Measurements from ENCODE around the gene BFSP2.

BFSP2 gene, protein sequence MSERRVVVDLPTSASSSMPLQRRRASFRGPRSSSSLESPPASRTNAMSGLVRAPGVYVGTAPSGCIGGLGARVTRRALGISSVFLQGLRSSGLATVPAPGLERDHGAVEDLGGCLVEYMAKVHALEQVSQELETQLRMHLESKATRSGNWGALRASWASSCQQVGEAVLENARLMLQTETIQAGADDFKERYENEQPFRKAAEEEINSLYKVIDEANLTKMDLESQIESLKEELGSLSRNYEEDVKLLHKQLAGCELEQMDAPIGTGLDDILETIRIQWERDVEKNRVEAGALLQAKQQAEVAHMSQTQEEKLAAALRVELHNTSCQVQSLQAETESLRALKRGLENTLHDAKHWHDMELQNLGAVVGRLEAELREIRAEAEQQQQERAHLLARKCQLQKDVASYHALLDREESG

DNA sequence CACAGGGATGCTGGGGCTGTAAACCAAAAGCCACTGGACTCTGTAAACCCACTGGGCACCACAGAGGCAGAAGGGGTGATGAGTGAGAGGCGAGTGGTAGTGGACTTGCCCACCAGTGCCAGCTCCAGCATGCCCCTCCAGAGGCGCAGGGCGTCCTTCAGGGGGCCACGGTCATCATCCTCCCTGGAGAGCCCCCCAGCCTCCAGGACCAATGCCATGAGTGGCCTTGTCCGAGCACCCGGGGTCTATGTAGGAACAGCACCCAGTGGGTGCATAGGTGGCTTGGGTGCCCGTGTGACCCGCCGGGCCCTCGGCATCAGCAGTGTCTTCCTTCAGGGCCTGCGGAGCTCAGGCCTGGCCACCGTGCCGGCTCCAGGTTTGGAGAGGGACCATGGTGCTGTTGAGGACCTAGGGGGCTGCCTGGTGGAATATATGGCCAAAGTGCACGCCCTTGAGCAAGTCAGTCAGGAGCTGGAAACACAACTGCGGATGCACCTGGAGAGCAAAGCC lies at the start of gene BFSP2:
Gene BFSP2, plus strand, starts transcription at position 51 of the 510 bp plus-strand sequence. Its CDS starts 28 bp downstream, at position 79.
- no peak for DNase-seq

DNA sequence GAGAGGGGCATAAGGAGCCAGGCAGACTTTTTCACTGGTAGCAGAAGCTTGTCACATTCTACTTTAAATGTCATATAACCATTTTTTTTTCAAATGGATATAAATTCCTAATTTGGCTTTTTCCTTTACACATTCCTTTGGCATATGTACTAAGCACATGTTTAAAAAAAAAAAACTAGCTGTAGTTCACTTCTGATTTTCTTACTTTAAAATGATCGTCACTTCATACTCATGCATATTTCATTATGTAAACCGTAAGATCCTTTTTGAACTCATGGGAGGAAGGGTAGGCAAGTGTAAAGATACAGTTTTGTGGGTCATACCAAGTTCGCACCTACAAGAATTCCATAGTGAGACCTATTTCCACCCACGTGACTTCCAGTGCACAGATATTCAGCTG lies 45.1 kb upstream of the BFSP2 start:
- DNase-seq = no peak

DNA sequence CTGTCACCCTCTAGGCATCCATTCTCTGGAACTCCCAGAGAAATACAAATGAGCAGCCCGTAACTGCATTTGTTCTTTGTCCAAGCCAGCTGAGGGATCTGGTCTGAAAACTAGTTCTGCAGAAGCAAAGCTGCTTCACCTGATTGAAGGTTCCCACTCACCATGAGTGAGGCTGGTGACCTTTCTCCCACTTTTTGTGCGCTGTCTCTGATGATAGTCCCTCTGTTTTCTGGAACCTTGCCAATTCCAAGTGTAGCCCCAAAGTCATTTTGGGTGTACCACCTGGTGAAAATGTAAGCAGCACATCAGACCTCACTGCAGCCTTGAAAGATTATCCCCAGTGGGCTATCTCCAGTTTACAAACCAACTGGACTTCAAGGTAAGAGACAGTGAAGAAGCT lies 39.4 kb upstream of the BFSP2 start:
- DNase-seq = no peak

DNA sequence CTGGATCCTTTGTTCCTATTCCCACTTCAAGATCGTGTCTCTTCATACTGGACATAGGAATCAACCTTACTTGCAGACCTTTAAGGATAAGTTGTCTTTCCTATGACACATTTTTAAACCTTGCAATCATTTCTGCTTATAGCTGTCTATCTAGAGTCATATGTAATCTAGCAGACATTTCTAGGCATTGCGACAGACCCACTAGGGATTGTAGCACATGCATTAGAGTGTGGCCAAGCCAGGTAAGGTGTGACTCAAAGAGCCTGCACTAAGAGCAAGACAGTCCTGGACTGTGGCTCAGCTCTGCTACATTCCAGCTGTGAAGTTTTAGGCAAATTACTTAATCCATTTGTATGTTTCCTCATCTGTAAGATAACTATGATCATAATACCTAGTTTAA lies 38.8 kb upstream of the BFSP2 start:
- no peak for DNase-seq

DNA sequence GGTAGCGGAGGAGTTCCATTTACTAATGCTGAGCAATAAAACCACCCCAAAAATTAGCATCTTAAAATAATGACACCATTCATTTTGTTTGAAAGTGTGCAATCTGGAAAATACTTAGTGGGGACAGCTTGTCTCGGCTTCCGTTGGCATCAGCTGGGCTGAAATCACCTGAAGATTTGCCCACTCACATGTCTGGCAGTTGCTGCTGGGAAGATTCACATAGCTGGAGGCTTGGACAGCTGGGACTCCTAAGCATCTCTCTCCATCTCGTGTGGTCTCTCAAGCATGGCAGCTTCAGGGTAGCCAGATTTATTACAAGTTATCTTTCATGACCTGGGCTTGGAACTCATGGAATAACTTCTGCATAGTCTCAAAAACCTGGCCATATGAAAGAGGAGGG lies 38.4 kb upstream of the BFSP2 start:
- DNase-seq = no peak

DNA sequence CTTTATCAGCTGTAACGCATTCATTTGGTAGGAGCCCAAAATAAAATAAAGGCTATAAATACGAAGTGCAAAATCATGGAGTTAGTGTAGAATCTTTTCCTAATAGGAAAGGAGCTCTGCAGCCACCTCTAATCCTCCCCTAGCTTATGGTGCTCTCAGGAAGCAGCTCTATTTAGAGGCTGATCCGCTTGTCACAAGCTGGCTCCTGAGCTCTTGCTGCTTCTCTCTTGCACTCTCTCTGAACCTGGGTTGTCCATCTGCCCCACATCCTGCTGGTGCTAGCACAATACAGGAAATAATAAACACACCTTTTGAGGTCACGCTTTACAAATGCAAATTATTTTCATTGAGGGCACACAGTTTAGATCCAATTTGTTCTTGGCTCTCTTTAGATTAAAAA lies 37.3 kb upstream of the BFSP2 start:
- DNase-seq = no peak

DNA sequence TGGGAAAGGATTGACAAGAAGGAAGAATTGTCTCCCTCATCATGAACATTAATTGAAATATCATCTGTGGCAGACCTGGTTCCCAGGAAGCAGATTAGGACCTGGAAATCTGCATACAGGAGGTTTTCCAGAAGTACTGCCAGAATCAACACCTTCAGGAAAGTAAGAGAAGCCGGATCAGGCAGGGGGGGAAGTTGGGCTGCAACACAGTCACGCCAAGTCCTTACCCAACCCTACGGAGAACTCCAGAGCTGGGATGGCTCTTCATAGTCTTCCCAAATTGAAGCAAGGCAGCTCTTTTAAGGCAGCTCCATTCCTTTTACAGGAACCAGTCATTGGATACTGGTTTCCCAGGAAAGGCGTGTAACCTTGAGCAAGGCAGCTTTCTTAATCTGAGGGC lies 35.2 kb upstream of the BFSP2 start:
- DNase-seq = no peak

DNA sequence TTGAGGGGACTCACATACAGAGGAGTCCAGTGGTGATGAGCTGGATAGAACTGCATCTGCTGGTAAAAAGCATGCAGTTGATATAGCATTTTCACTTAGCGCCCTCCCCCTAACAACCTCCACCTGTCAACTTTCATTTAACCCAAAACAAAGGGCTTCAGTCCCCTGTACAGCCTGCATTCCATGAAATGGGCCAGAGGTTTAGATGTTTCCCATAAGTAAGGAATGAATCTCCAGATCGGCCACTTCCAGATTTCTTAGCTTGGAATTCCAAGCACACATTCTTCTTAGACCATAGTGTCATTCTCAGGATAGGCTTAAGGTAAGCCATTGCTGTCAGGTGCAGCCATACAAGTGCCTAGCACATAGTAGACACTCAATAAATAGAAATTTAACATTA lies 32.9 kb upstream of the BFSP2 start:
- no peak for DNase-seq

DNA sequence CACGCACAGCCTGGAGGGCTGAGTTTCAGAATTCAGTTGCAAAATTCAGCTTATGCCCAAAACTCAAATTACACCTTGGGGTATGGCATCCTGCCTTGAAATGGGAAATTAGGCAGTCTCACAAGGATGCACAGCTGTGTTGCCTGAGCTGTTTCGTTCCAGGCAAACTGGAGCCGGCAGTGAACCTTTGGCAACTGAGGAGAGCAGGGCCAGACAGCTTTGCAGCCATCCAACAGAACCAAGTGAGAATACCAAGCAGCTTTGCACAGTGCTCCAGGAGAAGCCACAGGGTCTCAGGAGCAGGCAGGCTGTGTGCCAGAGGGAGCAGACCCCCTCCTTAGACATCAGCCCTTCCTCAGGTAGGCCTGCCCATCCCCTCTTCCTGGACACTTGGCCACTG lies 32.5 kb upstream of the BFSP2 start:
- no peak for DNase-seq

DNA sequence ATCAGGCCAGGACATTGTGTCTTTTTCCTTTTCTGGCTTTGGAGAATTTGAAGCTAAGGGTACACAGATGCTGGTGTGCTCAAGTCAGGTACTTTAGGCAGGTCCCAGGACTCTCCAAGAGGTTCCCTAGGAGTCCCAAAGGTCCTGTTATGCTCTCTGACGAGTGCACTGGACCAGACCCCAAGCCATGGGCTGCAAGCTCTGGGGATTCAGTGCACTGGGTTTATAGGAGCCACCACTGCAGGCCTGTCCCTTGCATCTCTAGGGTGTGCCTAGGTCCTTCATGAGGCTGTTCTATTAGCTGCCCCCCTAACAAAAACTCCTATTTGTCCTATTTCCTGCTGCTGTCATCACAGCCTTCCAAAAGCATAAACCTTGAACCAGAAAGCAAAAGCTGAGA lies 31.9 kb upstream of the BFSP2 start:
- no peak for DNase-seq

DNA sequence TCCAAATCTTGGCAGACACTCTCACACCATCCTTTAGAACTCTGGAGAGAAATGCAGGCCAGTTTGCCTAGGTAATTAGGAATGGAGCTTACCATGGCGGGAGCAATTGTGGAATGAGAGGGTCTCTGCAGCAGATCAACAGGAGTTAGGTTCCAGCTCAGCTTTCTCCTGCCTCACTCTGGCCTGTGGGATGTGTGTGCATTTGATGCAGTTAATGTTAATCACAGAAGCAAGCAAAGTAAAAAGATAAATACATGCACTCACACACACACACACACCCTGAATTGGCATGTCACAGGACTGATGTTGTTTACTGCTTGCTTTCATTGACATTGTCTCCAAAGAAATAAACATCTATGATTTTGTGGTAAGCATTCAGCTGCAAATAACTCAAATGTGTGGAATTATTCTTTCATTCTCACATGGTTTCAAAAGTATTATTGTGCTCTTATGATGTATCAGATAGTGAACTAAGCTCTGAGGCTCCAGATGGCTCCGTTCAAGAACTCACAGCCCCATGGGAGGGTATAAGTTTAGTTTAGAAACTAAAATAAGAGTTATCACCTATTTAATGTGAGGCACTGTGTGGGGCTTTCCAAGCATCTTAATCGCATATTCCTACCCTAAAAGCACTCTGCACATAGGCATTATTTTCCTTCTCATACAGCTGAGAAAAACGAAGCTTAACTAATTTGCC lies 31.3 kb upstream of the BFSP2 start:
- no peak for DNase-seq

DNA sequence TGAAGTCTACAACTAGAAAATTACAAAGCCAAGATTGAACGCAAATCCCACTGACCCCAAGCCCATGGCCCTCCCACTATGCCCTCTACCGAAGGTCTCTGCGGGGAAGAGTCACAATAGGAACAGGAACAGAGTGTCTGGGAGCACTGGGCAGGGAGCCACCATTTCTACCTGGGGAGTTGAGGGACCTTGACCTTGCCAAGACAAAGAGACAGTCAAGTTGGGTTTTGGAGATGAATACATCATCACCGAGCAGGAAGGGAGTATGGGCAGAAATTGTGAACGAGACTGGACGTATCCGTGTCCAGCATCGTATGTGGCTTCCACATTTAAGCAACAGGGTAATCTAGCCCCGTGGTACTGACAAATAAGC lies 30.8 kb upstream of the BFSP2 start:
- DNase-seq = no peak

DNA sequence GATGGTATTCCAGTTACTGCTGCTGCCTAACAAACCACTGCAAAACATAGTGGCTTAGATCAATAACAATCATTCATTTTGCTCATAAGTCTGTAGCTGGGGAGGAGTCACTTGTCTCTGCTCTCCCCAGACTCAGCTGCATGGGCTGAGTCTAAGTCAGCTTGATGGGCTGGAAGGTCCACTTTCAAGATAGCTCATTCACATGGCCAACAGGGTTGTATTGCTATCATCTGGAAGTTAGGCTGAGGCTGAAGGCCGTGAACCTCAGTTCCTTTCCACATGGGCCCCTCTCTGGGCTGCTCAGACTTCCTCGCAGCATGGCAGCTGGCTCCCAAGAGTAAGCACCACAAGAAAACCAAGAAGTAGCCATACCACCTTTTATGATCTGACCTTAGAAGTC lies 28.7 kb upstream of the BFSP2 start:
- DNase-seq = no peak

DNA sequence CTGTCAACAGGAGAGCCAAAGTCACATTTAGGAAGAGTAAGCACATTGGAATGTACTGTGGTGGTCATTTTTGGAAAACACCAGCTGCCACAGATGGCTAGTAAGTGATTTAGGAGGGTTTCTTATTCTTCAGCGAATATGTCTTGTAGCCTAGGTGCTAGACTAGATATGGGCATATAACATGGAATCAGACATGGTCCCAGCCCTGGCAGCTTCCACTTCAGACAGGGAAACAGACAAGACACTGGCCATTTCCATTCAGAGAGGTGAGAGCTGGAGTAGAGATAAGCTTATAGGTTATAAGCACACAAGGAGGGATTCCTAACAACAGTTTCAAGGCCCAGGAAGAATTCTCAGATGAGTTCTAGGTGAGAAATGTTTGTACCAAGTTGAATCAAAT lies 28.2 kb upstream of the BFSP2 start:
- no peak for DNase-seq

DNA sequence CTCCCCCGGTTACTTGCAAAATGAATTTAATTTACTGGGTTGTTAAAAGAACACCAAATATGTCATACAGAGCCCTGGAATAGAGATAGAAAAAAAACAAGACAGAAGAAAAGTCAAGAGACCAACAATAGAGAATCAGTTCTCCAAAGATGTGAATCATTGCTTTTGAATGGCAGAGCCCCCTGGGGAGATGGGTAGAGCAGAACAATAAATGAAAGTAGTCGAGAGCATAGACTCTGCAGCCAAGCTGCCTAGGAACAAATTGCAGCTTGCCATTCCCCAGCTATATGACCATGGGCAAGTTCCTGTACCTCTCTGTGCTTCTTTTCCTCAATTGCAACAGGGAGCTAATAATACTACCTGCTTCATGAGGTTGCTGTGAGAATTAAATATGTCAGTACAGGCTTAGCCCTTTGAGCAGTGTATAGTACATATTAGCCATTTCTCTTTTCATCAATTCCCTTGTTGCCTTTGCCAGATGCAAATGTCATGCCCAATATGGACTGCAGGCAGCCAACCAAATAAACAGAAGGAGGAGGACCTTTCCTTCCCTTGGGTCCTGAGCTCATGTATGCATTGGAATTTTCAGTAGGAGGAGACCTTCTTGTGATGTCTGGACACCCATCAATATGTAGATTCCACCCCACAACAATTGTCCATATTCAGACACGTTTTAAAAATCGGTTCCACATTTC lies 25.0 kb upstream of the BFSP2 start:
- no peak for DNase-seq

DNA sequence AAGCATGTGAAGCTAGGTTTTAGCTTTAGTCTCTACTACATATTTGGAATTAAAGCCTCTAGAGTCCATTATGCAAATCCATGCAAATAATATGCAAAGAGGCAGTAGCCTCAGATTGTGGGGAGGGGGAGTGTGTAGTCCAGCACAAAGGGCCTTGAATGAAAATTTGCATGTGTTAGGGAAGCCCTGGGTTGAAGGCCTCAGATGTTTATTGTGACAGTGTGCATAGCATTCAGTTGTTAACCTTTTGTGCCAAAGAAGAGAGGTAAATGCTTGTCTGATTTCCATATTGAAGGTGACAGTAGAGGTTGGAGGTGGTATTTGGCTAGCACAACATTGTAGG lies 24.5 kb upstream of the BFSP2 start:
- DNase-seq = no peak

DNA sequence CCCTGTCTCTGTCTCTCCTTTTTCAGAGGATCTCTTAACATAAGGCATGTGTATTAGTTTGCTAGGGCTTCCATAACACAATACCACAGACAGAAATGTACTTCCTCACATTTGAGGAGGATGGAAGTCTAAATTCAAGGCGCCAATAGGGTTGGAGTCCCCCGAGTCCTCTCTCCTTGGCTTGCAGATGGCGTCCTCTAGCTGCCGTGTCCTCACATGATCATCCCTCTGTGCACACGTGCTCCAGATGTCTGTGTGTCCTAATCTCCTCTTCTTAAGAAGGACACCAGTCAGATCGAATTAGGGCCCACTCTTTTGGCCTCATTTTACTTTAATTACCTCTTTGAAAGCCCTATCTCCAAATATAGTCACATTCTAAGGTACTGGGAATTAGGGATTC lies 23.0 kb upstream of the BFSP2 start:
- DNase-seq = no peak

DNA sequence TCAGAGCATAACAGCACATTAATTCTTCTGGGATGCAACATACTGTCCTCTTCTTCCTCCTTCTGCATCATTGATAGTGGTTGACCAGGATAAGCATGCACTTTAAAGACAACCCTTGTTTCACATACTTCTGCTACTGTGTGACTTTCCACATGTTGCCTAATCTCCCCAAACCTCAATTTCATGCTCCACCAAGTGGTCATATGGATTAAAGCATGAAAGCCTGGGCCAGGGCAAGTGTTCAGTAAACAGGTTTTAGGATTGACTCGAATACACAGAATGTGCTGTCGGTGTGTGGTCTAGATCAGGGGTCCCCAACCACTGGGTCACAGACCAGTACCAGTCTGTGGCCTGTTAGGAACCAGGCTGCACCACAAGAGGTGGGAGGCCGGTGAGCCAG lies 22.5 kb upstream of the BFSP2 start:
- DNase-seq = no peak

DNA sequence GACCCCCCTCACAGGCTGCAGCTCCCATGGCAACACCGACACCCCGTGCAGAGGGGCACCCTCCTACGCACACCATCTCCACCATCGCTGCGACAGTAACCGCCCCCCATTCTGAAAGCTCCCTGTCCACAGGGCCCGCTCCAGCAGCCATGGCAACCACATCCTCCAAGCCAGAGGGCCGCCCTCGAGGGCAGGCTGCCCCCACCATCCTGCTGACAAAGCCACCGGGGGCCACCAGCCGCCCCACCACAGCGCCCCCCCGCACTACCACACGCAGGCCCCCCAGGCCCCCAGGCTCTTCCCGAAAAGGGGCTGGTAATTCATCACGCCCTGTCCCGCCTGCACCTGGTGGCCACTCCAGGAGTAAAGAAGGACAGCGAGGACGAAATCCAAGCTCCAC lies 19.9 kb upstream of the BFSP2 start:
- no peak for DNase-seq

DNA sequence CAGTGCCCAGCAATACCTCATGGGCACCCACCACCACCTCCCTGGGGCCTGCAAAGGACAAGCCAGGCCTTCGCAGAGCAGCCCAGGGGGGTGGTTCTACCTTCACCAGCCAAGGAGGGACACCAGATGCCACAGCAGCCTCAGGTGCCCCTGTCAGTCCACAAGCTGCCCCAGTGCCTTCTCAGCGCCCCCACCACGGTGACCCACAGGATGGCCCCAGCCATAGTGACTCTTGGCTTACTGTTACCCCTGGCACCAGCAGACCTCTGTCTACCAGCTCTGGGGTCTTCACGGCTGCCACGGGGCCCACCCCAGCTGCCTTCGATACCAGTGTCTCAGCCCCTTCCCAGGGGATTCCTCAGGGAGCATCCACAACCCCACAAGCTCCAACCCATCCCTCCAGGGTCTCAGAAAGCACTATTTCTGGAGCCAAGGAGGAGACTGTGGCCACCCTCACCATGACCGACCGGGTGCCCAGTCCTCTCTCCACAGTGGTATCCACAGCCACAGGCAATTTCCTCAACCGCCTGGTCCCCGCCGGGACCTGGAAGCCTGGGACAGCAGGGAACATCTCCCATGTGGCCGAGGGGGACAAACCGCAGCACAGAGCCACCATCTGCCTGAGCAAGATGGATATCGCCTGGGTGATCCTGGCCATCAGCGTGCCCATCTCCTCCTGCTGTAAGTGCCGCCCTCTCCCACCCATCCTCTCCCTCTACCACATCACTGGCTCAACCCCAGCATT lies 19.2 kb upstream of the BFSP2 start:
- no peak for DNase-seq

DNA sequence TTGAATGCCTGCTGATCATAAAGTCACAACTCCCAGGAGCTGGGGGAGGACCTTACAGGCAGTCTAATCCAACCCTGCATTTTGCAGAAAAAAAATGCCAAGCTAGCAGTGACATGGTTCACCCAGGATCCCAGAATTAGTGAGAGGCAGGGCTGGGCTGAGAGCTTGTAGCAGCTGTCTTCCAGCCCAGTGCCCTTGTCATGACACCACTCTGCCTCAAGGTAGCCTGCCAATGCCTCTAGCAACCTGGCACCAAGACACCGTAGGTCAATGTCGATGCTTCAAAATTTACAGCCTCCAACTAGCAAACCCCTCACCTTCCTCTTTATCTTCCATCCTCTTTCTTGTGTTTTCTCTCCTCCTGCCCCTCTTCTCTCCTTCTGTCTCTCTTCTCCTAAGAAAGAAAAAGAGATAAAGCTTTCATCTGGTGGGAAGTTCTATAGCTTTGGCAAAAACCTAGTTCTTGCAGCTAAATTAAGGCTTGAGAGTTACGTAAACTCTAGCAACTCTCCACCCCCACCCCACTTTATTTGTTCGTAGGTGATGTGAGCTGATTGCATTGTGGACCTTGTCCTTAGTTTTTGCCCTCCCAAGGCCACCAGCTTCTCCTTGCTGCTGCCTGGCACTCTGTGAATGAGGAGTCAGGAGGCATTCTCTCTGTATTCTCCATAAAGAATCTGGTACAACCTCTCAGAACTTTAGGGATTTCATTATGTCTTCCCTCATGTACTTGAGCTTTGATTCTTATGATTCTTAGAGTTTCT lies 18.3 kb upstream of the BFSP2 start:
- DNase-seq = no peak

DNA sequence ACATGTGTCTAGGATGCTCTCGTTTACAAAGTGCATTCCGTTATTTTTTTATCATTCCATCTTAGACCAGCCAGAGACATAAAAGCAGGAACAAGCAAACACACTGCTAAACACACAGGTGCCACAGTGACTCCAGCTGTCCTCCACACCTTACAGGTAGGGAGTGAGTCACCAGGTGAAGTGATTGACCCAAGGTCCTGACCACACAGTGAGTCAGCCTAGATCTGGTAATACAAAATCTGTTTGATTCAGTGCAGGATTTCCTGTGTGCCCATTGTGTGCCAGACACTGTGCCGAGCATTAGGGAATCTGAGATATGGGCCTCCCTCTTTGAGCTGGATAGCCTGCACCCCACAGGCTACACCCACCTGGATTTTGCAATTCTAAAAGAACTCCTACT lies 16.7 kb upstream of the BFSP2 start:
- DNase-seq = no peak

DNA sequence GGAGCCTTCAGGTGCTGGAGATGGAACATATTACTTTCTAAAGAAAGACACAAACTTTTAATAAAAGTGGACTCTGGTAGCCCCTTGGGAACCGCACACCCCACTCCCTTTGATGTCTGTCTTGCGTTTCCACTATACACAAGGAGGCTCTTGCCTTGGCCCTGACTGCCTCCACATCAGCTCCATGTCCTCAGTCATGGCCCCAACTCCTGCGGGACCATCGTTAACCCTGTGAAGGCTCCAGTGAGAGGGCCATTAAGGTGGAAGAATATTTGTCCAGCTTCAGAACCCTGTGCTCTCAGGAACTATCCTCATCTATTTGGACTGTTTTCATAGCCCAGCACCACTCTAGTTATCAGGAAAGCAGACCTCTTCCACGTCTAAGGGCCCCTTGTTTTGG lies 16.1 kb upstream of the BFSP2 start:
- no peak for DNase-seq

Measured in CD4-positive, alpha-beta T cell treated with Interleukin-4 for 4 hours (primary cell).